ENCODE measurements around the gene PALLD.

- TF ChIP-seq CTCF (IDR thresholded peaks at IDR 0.05) (no peak), POLR2AphosphoS5 (IDR thresholded peaks at IDR 0.05) (no peak), POLR2A (IDR thresholded peaks at IDR 0.05) (no peak)
These were observed 356.9 kb downstream of the PALLD start for GRCh38 chr4:168853770-168854169.

Measured in suprapubic skin (tissue), 4 donors.